ENCODE results near the gene CBR1.

GRCh38 chr21:36077758-36078157 lies 7.9 kb downstream of the CBR1 start:
- TF ChIP-seq, protein P1, sequence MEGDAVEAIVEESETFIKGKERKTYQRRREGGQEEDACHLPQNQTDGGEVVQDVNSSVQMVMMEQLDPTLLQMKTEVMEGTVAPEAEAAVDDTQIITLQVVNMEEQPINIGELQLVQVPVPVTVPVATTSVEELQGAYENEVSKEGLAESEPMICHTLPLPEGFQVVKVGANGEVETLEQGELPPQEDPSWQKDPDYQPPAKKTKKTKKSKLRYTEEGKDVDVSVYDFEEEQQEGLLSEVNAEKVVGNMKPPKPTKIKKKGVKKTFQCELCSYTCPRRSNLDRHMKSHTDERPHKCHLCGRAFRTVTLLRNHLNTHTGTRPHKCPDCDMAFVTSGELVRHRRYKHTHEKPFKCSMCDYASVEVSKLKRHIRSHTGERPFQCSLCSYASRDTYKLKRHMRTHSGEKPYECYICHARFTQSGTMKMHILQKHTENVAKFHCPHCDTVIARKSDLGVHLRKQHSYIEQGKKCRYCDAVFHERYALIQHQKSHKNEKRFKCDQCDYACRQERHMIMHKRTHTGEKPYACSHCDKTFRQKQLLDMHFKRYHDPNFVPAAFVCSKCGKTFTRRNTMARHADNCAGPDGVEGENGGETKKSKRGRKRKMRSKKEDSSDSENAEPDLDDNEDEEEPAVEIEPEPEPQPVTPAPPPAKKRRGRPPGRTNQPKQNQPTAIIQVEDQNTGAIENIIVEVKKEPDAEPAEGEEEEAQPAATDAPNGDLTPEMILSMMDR (optimal IDR thresholded peaks at IDR 0.05 in 1 of 3, IDR thresholded peaks at IDR 0.05 in 1 of 3, conservative IDR thresholded peaks at IDR 0.05 in 1 of 3; ENCODE audit: extremely low read depth in 1 of 3, insufficient read depth in 2 of 3, low read length in 3 of 3) = no peak
- TF ChIP-seq EZH2 (IDR thresholded peaks at IDR 0.05; ENCODE audit: low read length) = no peak

Measured in keratinocyte (primary cell).